NCI-H446 treated with DMSO at 0.1 percent for 48 hours (cell line): ENCODE data around the gene SMARCE1.
"Not testable (repeated sequence)": the region's sequence is repeated elsewhere in the genome, so short reads cannot be mapped to it uniquely, and the experiment has no call there.

Source experiments
- DNase-seq: peaks from one replicate; lab custom pipeline; 2025; lab: John Stamatoyannopoulos, UW

The SMARCE1 gene

GRCh38 chr17:40610359-40610758 lies 37.3 kb downstream of the SMARCE1 start:
- DNase-seq, result no peak

- DNase-seq, result no peak
These were observed 39.5 kb downstream of the SMARCE1 start for GRCh38 chr17:40608061-40608581.

GRCh38 chr17:40607641-40608040 lies 40.0 kb downstream of the SMARCE1 start:
- no peak for DNase-seq

- no peak for DNase-seq
These were observed 40.9 kb downstream of the SMARCE1 start for GRCh38 chr17:40606548-40607353.

- no peak for DNase-seq
These were observed 42.3 kb downstream of the SMARCE1 start for GRCh38 chr17:40605306-40605705.

GRCh38 chr17:40604327-40605080 lies 43.1 kb downstream of the SMARCE1 start:
- no peak for DNase-seq

GRCh38 chr17:40602445-40603443 lies 44.9 kb downstream of the SMARCE1 start:
- DNase-seq, result no peak

- DNase-seq, result no peak
These were observed 47.1 kb downstream of the SMARCE1 start for GRCh38 chr17:40600486-40601046.

- no peak for DNase-seq
These were observed 48.2 kb downstream of the SMARCE1 start for GRCh38 chr17:40599468-40599763.

- no peak for DNase-seq
These were observed 48.8 kb downstream of the SMARCE1 start for GRCh38 chr17:40598619-40599467.

GRCh38 chr17:40598301-40598618 lies 49.4 kb downstream of the SMARCE1 start:
- no peak for DNase-seq

GRCh38 chr17:40597556-40598300 lies 49.9 kb downstream of the SMARCE1 start:
- DNase-seq, result no peak

- no peak for DNase-seq
These were observed 50.5 kb downstream of the SMARCE1 start for GRCh38 chr17:40597156-40597555.

GRCh38 chr17:40596261-40596919 lies 51.2 kb downstream of the SMARCE1 start:
- peak; percentile 61 for DNase-seq

- no peak for DNase-seq
These were observed 56.9 kb downstream of the SMARCE1 start for GRCh38 chr17:40590742-40591141.

GRCh38 chr17:40588552-40588951 lies 59.1 kb downstream of the SMARCE1 start:
- DNase-seq, result no peak

- not testable (repeated sequence) for DNase-seq
These were observed 61.4 kb downstream of the SMARCE1 start for GRCh38 chr17:40586264-40586663.

- not testable (repeated sequence) for DNase-seq
These were observed 62.7 kb downstream of the SMARCE1 start for GRCh38 chr17:40584950-40585349.

GRCh38 chr17:40582328-40582901 lies 65.2 kb downstream of the SMARCE1 start:
- no peak for DNase-seq
